Activated CD4-positive, alpha-beta T cell treated with anti-CD3 and anti-CD28 coated beads, Interleukin-10, Interleukin-2, amounts not matched to agents 100 ng/mL and 50 ng/mL, durations not matched to agents 16 hours and 8 hours (primary cell): Measurements from ENCODE around the gene PRKACA.
A peak's percentile ranks its signal among the peaks of the same experiment; 100 is the strongest.

Experiments
- DNase-seq: peaks from one replicate; pipeline ENCODE4 v3.0.0-alpha.2; 2020

Gene PRKACA

DNA sequence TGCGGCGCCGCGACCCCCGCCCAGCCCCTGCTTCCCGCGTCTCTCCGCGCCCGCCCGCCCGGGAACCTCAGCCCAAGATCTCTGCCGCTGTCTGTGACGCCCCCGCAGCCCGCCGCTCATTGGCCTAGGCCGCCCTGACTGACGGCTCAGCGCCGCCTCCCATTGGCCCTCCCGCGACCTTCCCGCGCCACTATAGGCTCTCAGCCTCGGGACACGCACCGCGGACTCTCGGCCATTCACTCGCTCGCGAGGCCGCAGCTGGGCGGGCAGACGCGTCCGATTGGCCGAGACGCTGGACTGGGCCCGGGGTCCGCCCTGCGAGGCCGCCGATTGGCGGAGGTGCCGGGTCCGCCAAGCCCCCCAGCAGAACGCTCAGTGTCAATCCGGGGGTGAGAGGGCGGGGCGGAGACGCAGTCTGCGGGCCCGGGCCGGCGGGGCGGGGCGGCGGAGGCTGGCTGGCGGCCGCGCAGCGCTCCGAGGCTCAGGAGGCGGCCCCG is at the start of gene PRKACA:
Gene PRKACA, minus strand, starts transcription at position 95 of the 497 bp plus-strand sequence. CDS start 215 bp downstream, outside the sequence.
- DNase-seq, result peak; percentile 100

DNA sequence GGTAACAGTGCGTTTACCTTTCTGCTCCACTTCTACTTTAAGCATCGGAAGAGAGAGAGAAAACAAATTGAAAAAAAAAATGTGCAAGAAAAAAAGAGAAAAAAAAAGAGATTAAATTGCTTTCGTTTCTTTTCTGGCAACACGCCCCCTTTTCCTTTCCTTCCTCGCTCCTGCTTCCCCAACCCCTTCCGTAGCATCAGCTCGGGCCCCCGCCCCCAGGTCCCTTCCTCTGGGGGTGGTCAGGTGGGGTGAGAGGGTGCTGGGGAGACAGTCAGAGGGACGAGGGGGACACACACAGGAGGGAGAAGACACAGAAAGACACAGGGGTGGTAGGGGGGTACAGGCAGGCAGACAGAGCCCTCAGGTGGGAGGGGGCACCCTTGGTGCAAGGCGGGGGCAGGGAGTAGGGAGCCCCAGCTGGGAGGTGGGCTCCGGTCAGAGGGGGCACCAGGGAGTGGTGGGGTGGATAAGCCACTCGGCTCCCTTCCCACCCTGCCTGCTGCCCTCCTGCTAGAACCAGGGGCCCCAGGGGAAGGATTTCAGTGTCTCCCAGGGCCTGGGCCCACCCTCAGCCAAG is 49.5 kb upstream of the PRKACA start:
- no peak for DNase-seq

DNA sequence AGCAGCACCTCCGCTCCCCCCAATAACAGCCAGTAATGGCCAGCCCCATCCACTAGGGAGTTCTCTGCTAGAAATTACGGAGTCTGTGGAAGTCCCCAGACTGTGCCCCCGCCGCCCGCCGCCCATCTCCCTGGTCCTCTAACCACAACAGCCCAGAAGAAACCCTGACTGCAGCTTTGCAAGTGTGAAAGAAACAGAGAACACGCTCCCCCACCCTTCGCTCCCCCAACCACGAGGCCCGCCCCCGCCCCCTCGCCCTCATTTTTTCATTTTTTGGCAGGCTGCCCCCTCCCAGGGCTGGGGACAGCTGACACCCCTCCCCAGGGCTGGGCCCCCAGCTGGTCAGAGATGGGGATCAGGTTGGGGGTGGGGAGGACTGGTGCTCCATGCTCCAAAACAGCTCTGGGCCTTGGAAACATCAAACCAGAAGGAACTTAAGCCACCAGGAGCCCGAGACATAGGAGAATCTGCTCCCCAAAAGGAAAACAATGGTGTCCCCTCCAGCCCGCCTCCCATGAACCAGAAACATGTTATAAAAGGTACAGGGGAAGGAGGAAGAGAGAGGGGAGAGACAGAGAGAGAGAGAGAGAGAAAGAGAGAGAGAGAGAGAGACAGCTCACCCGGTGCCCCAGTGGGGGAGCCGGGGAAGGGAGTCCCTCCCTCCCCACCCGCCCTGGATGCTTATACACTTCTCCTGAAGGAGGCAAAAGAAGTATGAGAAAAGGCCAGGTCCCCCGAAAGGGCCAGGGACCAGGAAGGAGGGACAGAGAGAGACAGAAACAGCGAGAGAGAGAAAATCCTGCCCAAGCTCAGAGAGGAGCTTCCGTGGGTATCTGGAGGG is 48.6 kb upstream of the PRKACA start:
- DNase-seq, result no peak

GRCh38 chr19:14164724-14165493 is 47.3 kb upstream of the PRKACA start:
- no peak for DNase-seq

DNA sequence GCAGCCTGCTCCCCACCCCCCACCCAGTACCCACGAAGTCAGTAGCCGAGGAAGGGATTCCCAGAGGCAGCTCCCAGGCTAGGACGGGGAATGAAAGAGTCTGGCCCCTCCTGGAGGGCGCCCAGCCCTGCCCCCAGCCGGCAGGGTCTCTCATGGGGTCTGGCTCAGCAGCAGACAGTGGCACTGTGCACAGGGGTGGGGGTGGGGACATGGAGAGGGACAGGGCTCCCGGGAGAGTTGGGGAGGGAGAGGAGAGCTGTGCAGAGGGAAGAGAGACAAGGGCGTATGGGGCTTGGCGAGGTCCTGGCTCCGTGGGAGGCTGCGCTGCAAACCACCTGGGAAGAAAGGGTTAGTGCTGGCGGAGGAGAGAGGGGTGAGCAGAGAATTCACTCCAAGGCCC is 46.5 kb upstream of the PRKACA start:
- no peak for DNase-seq

DNA sequence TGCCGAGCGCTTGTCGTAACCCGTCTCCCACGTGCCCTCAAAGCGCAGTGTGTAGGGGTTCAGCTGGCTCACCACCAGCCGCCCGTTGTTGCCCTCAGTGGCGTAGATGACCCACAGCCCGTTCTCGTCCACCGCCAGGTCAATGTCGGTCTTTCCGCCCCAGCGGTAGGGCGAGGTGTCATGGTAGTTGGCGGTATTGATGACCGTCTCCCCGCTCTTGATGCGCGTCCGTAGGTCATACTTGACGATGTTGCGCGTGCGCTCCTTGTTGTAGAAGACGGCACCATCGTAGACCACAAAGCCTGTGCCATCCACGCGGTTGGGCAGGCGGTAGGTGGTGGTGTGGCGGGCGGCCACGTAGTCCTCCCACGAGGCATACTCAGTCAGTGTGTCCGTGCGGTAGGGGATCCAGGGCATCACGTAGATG is 45.3 kb upstream of the PRKACA start:
- DNase-seq, result no peak

GRCh38 chr19:14161305-14161704 is 43.7 kb upstream of the PRKACA start:
- DNase-seq, result no peak

GRCh38 chr19:14160017-14160703 is 42.6 kb upstream of the PRKACA start:
- DNase-seq, result no peak

DNA sequence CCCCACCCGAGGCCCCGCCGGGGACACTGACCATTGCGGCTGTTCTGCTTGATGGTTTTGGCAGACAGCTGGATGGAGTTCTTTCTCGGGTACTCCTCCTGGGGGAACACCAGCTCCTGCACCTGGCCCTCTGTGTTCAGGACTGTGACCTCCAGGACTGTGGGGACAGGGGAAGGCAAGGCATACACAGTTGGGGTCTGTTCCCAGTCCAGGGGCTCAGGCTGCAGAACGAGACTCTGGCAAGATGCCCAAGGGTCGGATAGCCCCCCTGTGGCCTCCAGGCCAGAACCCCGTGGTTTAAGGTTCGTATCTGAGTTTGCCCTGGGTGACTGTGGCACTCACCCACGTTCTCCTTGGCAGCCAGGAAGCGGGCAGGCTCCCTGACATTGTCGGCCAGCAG is 41.5 kb upstream of the PRKACA start:
- no peak for DNase-seq

GRCh38 chr19:14158276-14159023 is 40.9 kb upstream of the PRKACA start:
- no peak for DNase-seq

DNA sequence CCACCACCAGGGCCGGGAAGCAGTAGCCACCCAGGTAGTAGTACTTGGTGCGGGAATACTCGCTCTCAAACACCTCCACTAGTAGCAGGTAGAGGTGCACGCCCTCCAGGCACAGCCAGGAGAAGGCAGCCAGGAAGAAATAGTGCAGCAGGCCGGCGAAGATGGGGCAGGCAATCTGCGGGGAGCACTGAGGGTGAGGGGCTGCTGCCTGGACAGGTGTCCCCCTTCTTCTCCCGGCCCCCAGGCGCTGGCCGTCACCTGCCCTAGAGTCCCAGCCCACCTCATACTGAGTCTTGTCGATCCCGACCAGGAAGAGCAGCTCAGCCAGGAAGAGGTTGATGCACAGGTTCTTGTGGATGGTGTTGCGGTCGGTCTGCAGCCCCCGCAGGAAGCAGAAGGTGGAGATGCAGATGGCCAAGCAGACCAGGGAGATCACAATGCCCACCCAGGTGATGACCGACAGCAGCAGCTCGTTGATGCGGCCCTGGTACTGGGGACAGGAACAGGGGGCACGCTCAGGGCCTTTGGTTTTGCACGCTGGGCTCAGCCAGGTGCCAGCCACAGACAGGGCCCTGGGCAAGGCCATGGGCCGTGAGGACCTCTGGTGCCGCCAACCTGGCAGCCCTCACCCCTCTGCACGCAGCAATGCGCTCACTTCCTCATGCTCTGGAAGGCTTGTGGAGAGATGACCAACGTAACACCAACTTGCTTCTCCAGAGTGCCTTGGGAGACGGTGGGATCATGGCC is 39.6 kb upstream of the PRKACA start:
- DNase-seq, result no peak

GRCh38 chr19:14156122-14156521 is 38.6 kb upstream of the PRKACA start:
- no peak for DNase-seq

DNA sequence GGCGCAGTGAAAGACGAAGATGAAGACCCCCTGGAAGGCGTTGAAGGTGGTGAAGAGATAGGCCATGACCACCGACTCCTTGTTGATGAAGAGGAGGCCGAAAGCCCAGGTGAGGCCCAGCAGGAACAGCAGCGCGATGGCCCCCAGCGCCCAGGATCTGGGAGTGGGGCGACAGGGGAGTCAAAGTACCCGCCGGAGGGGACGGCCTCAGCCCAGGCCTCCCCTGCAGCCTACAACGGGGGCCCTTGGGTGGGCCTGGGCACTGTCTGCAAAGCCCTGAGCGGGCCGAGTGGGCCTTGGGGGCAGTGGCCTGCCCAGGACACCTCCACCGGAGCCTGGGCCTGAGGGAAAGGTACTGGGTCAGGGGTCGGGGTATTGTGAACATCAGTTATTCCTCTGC is 37.8 kb upstream of the PRKACA start:
- no peak for DNase-seq

GRCh38 chr19:14152713-14153112 is 35.2 kb upstream of the PRKACA start:
- DNase-seq, result no peak

DNA sequence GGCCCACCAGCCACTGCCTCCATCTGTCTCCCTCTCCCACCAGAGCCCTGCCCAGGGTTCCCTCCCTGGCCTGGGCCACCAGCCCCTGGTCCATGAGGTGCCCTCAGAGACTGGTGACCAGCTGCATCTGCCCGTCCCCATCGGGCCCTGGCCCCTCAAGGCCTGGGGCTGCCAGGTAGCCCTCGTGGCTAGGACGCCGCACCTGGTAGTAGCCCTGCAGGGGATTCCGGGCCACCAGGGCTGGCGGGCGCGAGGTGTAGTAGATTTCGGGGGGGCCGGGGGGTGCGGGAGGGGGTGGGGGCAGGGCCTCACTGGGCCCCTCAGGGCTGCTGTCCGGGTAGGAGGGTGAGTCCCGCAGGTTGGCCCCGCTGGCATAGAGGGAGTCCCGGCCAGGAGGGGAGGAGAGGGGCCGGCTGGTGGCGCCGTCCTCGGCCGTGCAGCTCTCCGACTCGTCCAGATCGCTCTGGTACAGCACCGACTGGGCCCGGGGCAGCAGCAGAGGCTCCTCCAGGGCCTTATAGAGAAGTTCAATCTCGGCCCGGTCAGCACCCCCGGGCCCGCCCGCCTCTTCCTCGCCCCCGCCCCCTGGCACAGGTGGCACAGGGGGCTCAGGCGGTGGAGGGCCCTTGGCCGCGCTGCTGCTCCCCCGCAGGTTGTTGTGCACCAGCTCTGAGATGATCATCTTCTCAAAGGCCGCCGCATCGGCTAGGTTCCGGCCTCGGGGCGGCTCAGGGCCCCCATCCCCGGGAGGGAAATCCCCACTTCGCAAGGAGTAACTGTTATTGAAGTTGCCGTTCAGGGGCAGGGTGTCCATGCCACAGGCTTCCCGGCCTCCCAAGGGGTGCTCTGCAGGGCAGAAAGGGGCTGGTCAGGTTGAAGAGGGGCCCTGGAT is 33.5 kb upstream of the PRKACA start:
- no peak for DNase-seq

GRCh38 chr19:14150041-14150769 is 32.6 kb upstream of the PRKACA start:
- no peak for DNase-seq

DNA sequence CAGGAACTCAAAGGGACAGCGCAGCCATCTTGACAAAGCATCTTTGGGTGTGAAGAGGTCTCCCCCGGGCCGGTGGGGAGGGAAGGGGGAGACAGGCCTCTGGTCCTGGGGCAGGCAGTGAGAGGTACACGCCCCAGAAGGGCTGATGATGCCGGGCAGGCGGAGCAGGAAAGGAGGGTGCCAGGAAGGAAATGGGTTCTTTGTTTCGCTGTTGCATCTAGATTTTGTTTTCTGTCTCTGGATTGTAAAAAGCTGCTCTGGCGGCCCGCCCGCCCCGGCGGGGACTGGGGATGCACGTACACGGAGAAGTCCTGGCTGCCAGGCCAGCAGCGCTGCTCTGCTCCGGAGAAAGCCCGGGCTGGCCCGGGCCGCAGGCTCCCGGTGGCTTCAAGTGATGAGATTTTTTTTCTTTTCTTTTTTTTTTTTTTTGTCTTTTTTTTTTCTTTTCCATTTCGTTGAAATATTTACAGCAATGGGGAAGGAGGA is 32.0 kb upstream of the PRKACA start:
- peak; percentile 62 for DNase-seq

DNA sequence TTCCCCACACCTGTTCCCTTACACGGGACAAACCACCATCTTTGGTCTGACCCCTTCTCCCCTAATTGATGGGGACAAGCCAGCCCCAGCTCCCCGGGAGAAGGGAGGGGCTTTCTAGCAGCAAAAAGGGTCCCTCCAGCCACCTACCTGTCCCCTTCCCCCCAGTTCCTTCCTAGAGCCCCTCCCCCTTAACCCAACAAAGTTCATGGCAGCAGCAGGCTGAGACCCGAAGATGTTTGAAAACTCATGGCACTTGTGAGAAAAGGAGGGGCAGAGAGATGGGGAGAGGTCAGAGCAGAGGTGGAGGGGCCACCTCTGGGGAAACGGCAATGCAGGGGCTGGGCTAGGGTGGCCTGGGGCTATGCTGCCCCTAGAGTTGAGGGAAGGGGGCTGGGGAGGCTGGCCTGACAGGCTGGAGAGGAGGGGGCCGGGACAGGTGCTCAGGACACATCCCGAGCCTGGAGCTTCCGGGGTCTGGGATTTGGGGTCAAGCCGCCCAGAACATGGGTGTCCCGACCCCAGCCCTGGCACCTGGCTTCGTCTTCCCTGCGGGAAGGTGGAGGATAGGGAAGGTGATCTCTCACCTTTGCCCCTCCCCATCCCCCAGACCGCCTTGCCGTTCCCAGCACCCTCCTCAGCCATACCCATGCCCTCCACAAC is 31.3 kb upstream of the PRKACA start:
- DNase-seq, result no peak
